Heart left ventricle (tissue), 13 donors: ENCODE measurements around the gene CUTA.

Source experiments
- POLR2A ChIP-seq, 2 donors: fragments of 450-650 bp; IDR thresholded peaks; one replicate each; pipeline ENCODE4 v1.6.1; 2017; ENCODE audit warnings: antibody characterized with exemption in 2 of 2, mild to moderate bottlenecking in 2 of 2, moderate library complexity in 2 of 2
- TF ChIP-seq, protein P1 (sequence below), 12 donors: fragments of 200-600 bp; sonication (generic) in 4 of 12; IDR thresholded peaks; one replicate each; pipeline versions ENCODE4 v1.5.0 to v1.8.0; 2018 to 2022; ENCODE audit warnings: antibody characterized with exemption in 12 of 12, mild to moderate bottlenecking in 5 of 12
- donor health status: ischemic (EF 13 %, LVEDD 7.1; RV severe dilation, severe dysfunction).
- donor health status: DM: no; HTN: yes; CAD: no.
- donor health status: DM: no; HTN: no; CAD: no.
- donor health status: ischemic (EF 25% LVEDD 6.9; RV normal size, moderate dysfunction).
- donor health status: ischemic (EF 25% LVEDD 5.7; RV mildly dilated, moderate dysfunction).
- donor health status: ischemic (EF 35%, LVEDD 5.7; RV mildly dilated, moderate dysfunction).
- donor health status: nonischemic (EF 11% LVEDD 7.7; RV severe dilation, severe dysfunction).
- donor health status: DM: yes; HTN: yes; CAD: no.
- donor health status: PGD.
- donor health status: ischemic (EF 29% LVEDD 5.4; RV normal size, mild dysfunction).
- donor health status: nonischemic (EF 23%, LVEDD 6.1; RV moderate dilation, normal function).

- TF ChIP-seq, protein P1, sequence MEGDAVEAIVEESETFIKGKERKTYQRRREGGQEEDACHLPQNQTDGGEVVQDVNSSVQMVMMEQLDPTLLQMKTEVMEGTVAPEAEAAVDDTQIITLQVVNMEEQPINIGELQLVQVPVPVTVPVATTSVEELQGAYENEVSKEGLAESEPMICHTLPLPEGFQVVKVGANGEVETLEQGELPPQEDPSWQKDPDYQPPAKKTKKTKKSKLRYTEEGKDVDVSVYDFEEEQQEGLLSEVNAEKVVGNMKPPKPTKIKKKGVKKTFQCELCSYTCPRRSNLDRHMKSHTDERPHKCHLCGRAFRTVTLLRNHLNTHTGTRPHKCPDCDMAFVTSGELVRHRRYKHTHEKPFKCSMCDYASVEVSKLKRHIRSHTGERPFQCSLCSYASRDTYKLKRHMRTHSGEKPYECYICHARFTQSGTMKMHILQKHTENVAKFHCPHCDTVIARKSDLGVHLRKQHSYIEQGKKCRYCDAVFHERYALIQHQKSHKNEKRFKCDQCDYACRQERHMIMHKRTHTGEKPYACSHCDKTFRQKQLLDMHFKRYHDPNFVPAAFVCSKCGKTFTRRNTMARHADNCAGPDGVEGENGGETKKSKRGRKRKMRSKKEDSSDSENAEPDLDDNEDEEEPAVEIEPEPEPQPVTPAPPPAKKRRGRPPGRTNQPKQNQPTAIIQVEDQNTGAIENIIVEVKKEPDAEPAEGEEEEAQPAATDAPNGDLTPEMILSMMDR (IDR thresholded peaks at IDR 0.05) = no peak
- no peak for TF ChIP-seq POLR2A (IDR thresholded peaks at IDR 0.05)
Measured at GRCh38 chr6:33434961-33435360, 17.1 kb upstream of the CUTA start.
